ENCODE data around the gene TSKS.

TSKS gene

GRCh38 chr19:49690656-49691242, 72.4 kb downstream of the TSKS start, which contains the start of gene CPT1C:
TSS of gene CPT1C (plus strand) at chr19:49691116. CDS start at chr19:49692253, 1,137 bp downstream.
- H3F3A ChIP-seq (ENCODE audit: low read depth) = no peaks in the 10 kb centered on the region
- no peak within 1 kb of the TSS for H3K4me2 ChIP-seq (ENCODE audit: low read depth, low read length, poor library complexity, severe bottlenecking)
- no peaks in the 10 kb centered on the region for H3K4me1 ChIP-seq (ENCODE audit: insufficient read depth, low read length, poor library complexity, severe bottlenecking)
- H4K20me1 ChIP-seq (ENCODE audit: insufficient read depth, low read length, poor library complexity, severe bottlenecking) = no peaks in the 10 kb centered on the region
- H2AFZ ChIP-seq (ENCODE audit: low read length) = no peak within 1 kb of the TSS
- no peaks in the 10 kb centered on the region for H3K9me3 ChIP-seq (ENCODE audit: insufficient read depth, low read depth, low read length)
- no peaks in the 10 kb centered on the region for H3K9me2 ChIP-seq (replicated peaks; ENCODE audit: low read depth, low read length)
- H3K27me3 ChIP-seq (ENCODE audit: insufficient read depth, low read length, poor library complexity, severe bottlenecking) = no peaks in the 10 kb centered on the region
- no peak within 1 kb of the TSS for H3K9ac ChIP-seq (ENCODE audit: low read depth, low read length, poor library complexity, severe bottlenecking)
- H3K36me3 ChIP-seq (ENCODE audit: insufficient read depth, low read length) = peaks cover 30% of the 10 kb centered on the region; the same call in 1 of the 2 replicates
- TF ChIP-seq EZH2phosphoT487 (IDR thresholded peaks at IDR 0.05; ENCODE audit: borderline replicate concordance) (no peak), CTCF (conservative IDR thresholded peaks at IDR 0.05; ENCODE audit: low read length) (no peak)
- H3K79me2 ChIP-seq (ENCODE audit: insufficient read depth, low read length) = no peaks in the 10 kb centered on the region
- no peak within 1 kb of the TSS for H3K4me3 ChIP-seq (ENCODE audit: low read length, poor library complexity, severe bottlenecking)

GRCh38 chr19:49690079-49690655, 72.9 kb downstream of the TSKS start:
- no peak overlapping the region for H3K4me2 ChIP-seq (ENCODE audit: low read depth, low read length, poor library complexity, severe bottlenecking)
- H3K36me3 ChIP-seq (ENCODE audit: insufficient read depth, low read length) = peaks cover 35% of the 10 kb centered on the region; the same call in 1 of the 2 replicates
- H3K9me2 ChIP-seq (replicated peaks; ENCODE audit: low read depth, low read length) = no peaks in the 10 kb centered on the region
- TF ChIP-seq CTCF (conservative IDR thresholded peaks at IDR 0.05; ENCODE audit: low read length) = no peak
- TF ChIP-seq EZH2phosphoT487 (IDR thresholded peaks at IDR 0.05; ENCODE audit: borderline replicate concordance) = no peak
- no peaks in the 10 kb centered on the region for H4K20me1 ChIP-seq (ENCODE audit: insufficient read depth, low read length, poor library complexity, severe bottlenecking)
- H3K27me3 ChIP-seq (ENCODE audit: insufficient read depth, low read length, poor library complexity, severe bottlenecking) = no peaks in the 10 kb centered on the region
- no peak overlapping the region for H3K9ac ChIP-seq (ENCODE audit: low read depth, low read length, poor library complexity, severe bottlenecking)
- no peaks in the 10 kb centered on the region for H3F3A ChIP-seq (ENCODE audit: low read depth)
- H3K9me3 ChIP-seq (ENCODE audit: insufficient read depth, low read depth, low read length) = no peaks in the 10 kb centered on the region
- no peak overlapping the region for H2AFZ ChIP-seq (ENCODE audit: low read length)
- H3K4me3 ChIP-seq (ENCODE audit: low read length, poor library complexity, severe bottlenecking) = no peak overlapping the region
- no peaks in the 10 kb centered on the region for H3K4me1 ChIP-seq (ENCODE audit: insufficient read depth, low read length, poor library complexity, severe bottlenecking)
- H3K79me2 ChIP-seq (ENCODE audit: insufficient read depth, low read length) = no peaks in the 10 kb centered on the region

All from Loucy (cell line).